Lower lobe of right lung (tissue), 2 donors: ENCODE data around the gene HOXA3. TPM values are rescaled to one million over a fixed set of nuclear protein-coding genes. Genes with fewer than 3 reads are reported as not detected.

Source experiments
- ATAC-seq, 2 donors: fragments of 200-7000 bp; cut with Tn5 transposase; one replicate each; pipeline ENCODE4 v1.9.1; 2020 to 2022; ENCODE audit warnings: mild to moderate bottlenecking in 2 of 2, moderate library complexity in 2 of 2
- DNase-seq: peaks from one replicate; pipeline ENCODE4 v3.0.0-alpha.2; 2020
- H3K27ac ChIP-seq: fragments of 200-600 bp; one replicate; pipeline ENCODE4 v1.8.0; 2022
- H3K27me3 ChIP-seq: fragments of 200-600 bp; one replicate; pipeline ENCODE4 v1.8.0; 2022; ENCODE audit warnings: low read depth
- H3K36me3 ChIP-seq: fragments of 200-600 bp; one replicate; pipeline ENCODE4 v1.8.0; 2022; ENCODE audit warnings: mild to moderate bottlenecking
- H3K4me1 ChIP-seq: fragments of 200-600 bp; one replicate; pipeline ENCODE4 v1.8.0; 2022
- H3K4me3 ChIP-seq: fragments of 200-600 bp; one replicate; pipeline ENCODE4 v1.8.0; 2022; ENCODE audit warnings: mild to moderate bottlenecking
- H3K9me3 ChIP-seq: fragments of 200-600 bp; one replicate; pipeline ENCODE4 v1.8.0; 2022
- CTCF ChIP-seq: fragments of 200-600 bp; IDR thresholded peaks from one replicate; pipeline ENCODE4 v1.8.0; 2022; ENCODE audit warnings: antibody characterized with exemption, mild to moderate bottlenecking
- intact Hi-C: fragments of 100-400 bp; cut with DNase I; formaldehyde crosslinking; loops from one replicate; pipeline ENCODE4 v1.11.0; 2022
- total RNA-seq: library from RNA; stranded (reverse); fragmentation: NEBNext Ultra II Directional; extraction: Animal tissue kit (Norgen Biotek cat#: 25700); gene quantifications from one replicate; pipeline ENCODE4 v1.2.1, GENCODE V29; 2021
- donor health status: DM: no; HTN: yes; CAD: no; lungs with severe emphysema.

Gene HOXA3
- total RNA-seq, 1 donor from 2014 or later = 4.6 TPM

GRCh38 chr7:27106901-27107240 lies 45.5 kb downstream of the HOXA3 start:
- H3K36me3 ChIP-seq = no peaks in the 10 kb centered on the region
- peak overlapping the region; percentile 94 for H3K27ac ChIP-seq
- no peaks in the 10 kb centered on the region for H3K9me3 ChIP-seq
- H3K4me3 ChIP-seq = peak overlapping the region; percentile 49
- peaks cover 49% of the 10 kb centered on the region for H3K4me1 ChIP-seq
- no peak for ATAC-seq
- intact Hi-C loops = no loop called here
- DNase-seq = no peak
- H3K27me3 ChIP-seq = peaks cover 48% of the 10 kb centered on the region
- no peak for TF ChIP-seq CTCF

GRCh38 chr7:27106181-27106900 lies 46.0 kb downstream of the HOXA3 start:
- ATAC-seq (no peak), DNase-seq (no peak)
- peaks cover 54% of the 10 kb centered on the region for H3K27me3 ChIP-seq
- peaks cover under 1% of the 10 kb centered on the region for H3K36me3 ChIP-seq
- peak overlapping the region; percentile 94 for H3K27ac ChIP-seq
- no peak for TF ChIP-seq CTCF
- peak overlapping the region; percentile 49 for H3K4me3 ChIP-seq
- no peaks in the 10 kb centered on the region for H3K9me3 ChIP-seq
- intact Hi-C loops = no loop called here
- peaks cover 44% of the 10 kb centered on the region for H3K4me1 ChIP-seq

DNA sequence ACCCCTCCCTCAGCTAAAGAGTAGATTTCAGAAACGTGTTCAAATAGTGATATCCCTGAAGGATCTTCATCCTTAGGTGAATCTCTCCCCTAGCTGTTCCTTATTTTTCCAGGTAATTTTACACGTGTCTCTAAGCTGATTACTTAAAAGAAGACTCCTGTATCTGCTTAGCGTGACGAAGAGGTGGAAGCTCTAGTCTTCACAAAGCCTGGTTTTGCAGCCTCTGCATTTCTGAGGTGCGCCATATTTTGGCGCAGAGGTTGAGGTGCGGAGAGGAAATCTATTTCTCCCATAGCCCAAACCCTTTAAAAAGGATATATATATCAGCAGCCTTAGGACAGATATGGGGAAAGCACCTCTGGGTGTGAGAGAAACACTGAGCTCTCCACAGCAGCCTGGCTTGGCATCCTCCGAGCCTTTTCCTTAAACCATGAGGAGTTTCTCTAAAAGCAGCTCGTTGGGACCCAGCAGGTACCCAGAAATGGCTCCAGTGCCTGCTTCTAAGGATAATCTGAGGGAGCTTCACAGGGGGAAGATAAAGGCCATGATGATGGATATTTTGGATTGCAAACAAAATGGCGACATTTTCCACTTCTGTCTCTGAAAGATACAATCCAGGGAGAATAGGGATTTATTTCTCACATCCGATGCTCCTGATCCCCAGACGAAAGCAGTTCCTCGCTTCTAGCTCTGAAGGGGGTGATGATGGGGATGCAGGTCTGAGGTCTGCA lies 46.9 kb downstream of the HOXA3 start:
- peaks cover 9% of the 10 kb centered on the region for H3K36me3 ChIP-seq
- peaks cover 45% of the 10 kb centered on the region for H3K4me1 ChIP-seq
- ATAC-seq (no peak), DNase-seq (no peak)
- H3K4me3 ChIP-seq = peak overlapping the region; percentile 18
- no peak for TF ChIP-seq CTCF
- peaks cover 62% of the 10 kb centered on the region for H3K27me3 ChIP-seq
- H3K27ac ChIP-seq = peak overlapping the region; percentile 94
- intact Hi-C loops = no loop called here
- no peaks in the 10 kb centered on the region for H3K9me3 ChIP-seq

GRCh38 chr7:27104341-27105058 lies 47.9 kb downstream of the HOXA3 start:
- TF ChIP-seq CTCF = no peak
- intact Hi-C loops = no loop called here
- no peaks in the 10 kb centered on the region for H3K9me3 ChIP-seq
- peaks cover 62% of the 10 kb centered on the region for H3K27me3 ChIP-seq
- peaks cover 50% of the 10 kb centered on the region for H3K4me1 ChIP-seq
- peak overlapping the region; percentile 58 for H3K4me3 ChIP-seq
- DNase-seq = no peak
- ATAC-seq = no peak
- H3K36me3 ChIP-seq = peaks cover 18% of the 10 kb centered on the region
- H3K27ac ChIP-seq = peak overlapping the region; percentile 94

GRCh38 chr7:27103489-27104226 lies 48.7 kb downstream of the HOXA3 start:
- intact Hi-C loops = no loop called here
- Histone ChIP-seq H3K36me3 (peaks cover 18% of the 10 kb centered on the region), H3K27me3 (peaks cover 66% of the 10 kb centered on the region), H3K27ac (peak overlapping the region; percentile 94), H3K4me3 (peak overlapping the region; percentile 58), H3K4me1 (peaks cover 44% of the 10 kb centered on the region), H3K9me3 (no peaks in the 10 kb centered on the region)
- TF ChIP-seq CTCF = no peak
- DNase-seq (no peak), ATAC-seq (no peak)
